ENCODE measurements around the gene BCLAF1. TPM values are rescaled to one million over a fixed set of nuclear protein-coding genes. Genes with fewer than 3 reads are reported as not detected.
"Not testable (repeated sequence)": the region's sequence is repeated elsewhere in the genome, so short reads cannot be mapped to it uniquely, and the experiment has no call there.

BCLAF1 gene
- total and polyA plus RNA-seq, 2 donors (not counting 1 experiment from before 2014, with no cell fraction given) = 39.3 to 268 TPM

DNA sequence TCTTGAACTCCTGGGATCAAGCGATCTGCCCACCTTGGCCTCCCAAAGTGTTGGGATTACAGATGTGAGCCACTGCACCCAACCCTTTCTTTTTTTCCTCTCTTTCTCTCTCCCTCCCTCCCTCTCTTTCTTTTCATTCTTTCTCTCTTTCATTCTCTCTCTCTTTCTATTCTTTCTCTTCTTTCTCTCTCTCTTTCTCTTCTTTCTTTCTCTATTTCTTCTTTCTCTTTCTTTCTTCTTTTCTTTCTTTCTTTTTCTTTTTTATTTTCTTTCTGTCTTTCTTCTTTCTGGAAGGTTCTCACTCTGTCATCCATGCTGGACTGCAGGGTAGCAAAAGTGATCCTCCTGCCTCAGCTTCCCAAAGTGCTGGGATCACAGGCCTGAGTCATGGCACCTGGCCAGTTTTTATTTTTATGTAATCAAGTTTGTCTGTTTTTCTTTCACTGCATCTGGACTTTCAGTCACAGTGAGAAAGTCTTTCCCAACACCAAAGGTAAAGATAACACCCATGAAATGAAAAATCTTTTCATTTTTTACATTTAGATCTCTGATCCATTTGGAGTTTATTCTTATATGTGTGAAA lies 20.2 kb upstream of the BCLAF1 start:
- H3K36me3 ChIP-seq (replicated peaks in 1 of 2; ENCODE audit: control extremely low read depth in 1 of 2, control insufficient read depth in 1 of 2, extremely low read depth in 1 of 2, insufficient read depth in 2 of 2, low read length in 1 of 2) = no peaks in the 10 kb centered on the region
- Mint-ChIP-seq H3K27me3 (peaks cover 8% of the 10 kb centered on the region), H3K4me3 (no peak overlapping the region), H3K9me3 (ENCODE audit: insufficient read depth) (no peaks in the 10 kb centered on the region), H3K27ac (no peak overlapping the region), H3K4me1 (no peaks in the 10 kb centered on the region)
- no peak overlapping the region for H3K27ac ChIP-seq (ENCODE audit: low read length in 2 of 2)
- no peaks in the 10 kb centered on the region for H3K27me3 ChIP-seq (replicated peaks in 1 of 4; ENCODE audit: control extremely low read depth in 1 of 4, control insufficient read depth in 3 of 4, insufficient read depth in 4 of 4, low read length in 3 of 4)
- H3K9me3 ChIP-seq (ENCODE audit: control extremely low read depth in 1 of 3, control insufficient read depth in 2 of 3, insufficient read depth in 1 of 3, low read length in 2 of 3) = no peaks in the 10 kb centered on the region
- WGBS (ENCODE audit: insufficient coverage) = no CpG with 5 or more reads among the region's 1 CpG
- H3K79me2 ChIP-seq (ENCODE audit: control insufficient read depth, insufficient read depth, low read length) = no peaks in the 10 kb centered on the region
- no peak overlapping the region for H3K4me2 ChIP-seq (replicated peaks; ENCODE audit: low read depth, low read length, poor library complexity, severe bottlenecking)
- intact Hi-C loops (cut with micrococcal nuclease) = no loop called here
- H3K4me1 ChIP-seq (ENCODE audit: control insufficient read depth in 2 of 2, insufficient read depth in 2 of 2, low read length in 2 of 2) = no peaks in the 10 kb centered on the region
- no peak overlapping the region for H3K4me3 ChIP-seq (ENCODE audit: control extremely low read depth in 1 of 5, extremely low read depth in 1 of 5, insufficient read depth in 1 of 5, low read depth in 2 of 5, low read length in 4 of 5)
- H4K20me1 ChIP-seq (ENCODE audit: control insufficient read depth, insufficient read depth, low read length, poor library complexity, severe bottlenecking) = no peaks in the 10 kb centered on the region
- POLR2A ChIA-PET = no interaction called here
- TF ChIP-seq, protein P1, sequence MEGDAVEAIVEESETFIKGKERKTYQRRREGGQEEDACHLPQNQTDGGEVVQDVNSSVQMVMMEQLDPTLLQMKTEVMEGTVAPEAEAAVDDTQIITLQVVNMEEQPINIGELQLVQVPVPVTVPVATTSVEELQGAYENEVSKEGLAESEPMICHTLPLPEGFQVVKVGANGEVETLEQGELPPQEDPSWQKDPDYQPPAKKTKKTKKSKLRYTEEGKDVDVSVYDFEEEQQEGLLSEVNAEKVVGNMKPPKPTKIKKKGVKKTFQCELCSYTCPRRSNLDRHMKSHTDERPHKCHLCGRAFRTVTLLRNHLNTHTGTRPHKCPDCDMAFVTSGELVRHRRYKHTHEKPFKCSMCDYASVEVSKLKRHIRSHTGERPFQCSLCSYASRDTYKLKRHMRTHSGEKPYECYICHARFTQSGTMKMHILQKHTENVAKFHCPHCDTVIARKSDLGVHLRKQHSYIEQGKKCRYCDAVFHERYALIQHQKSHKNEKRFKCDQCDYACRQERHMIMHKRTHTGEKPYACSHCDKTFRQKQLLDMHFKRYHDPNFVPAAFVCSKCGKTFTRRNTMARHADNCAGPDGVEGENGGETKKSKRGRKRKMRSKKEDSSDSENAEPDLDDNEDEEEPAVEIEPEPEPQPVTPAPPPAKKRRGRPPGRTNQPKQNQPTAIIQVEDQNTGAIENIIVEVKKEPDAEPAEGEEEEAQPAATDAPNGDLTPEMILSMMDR (IDR thresholded peaks at IDR 0.05) = peak; percentile 34
- TF ChIP-seq EZH2 (IDR thresholded peaks at IDR 0.05; ENCODE audit: borderline replicate concordance, insufficient read depth, low read depth, low read length, poor library complexity, severe bottlenecking) = no peak
- CTCF ChIA-PET = no interaction called here
- H2AFZ ChIP-seq (ENCODE audit: insufficient read depth, low read depth, low read length, poor library complexity, severe bottlenecking) = no peak overlapping the region
- ATAC-seq (ENCODE audit: low read depth) (no peak), DNase-seq (no peak)
- no peak overlapping the region for H3K9ac ChIP-seq (ENCODE audit: low read length)

DNA sequence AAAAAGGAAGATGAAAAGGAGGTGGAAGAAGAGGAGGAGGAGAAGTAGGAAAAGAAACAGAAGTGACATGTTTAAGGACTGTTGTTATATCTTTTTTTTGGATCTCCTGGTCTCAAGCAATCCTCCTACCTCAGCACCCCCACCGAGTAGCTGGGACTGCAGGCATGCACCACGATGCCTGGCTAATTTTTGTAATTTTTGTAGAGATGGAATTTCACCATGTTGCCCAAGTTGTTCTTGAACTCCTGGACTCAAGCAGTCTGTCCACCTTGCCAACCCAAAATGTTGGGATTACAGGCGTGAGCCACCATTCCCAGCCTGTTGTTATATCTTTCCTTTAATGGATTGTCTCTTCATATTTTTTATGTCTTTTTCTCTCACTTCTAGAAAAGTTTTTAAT lies 19.5 kb upstream of the BCLAF1 start:
- Histone ChIP-seq H2AFZ (ENCODE audit: insufficient read depth, low read depth, low read length, poor library complexity, severe bottlenecking) (no peak overlapping the region), H3K4me3 (ENCODE audit: control extremely low read depth in 1 of 5, extremely low read depth in 1 of 5, insufficient read depth in 1 of 5, low read depth in 2 of 5, low read length in 4 of 5) (no peak overlapping the region), H3K27ac (ENCODE audit: low read length in 2 of 2) (no peak overlapping the region), H3K27me3 (replicated peaks in 1 of 4; ENCODE audit: control extremely low read depth in 1 of 4, control insufficient read depth in 3 of 4, insufficient read depth in 4 of 4, low read length in 3 of 4) (no peaks in the 10 kb centered on the region), H3K4me1 (ENCODE audit: control insufficient read depth in 2 of 2, insufficient read depth in 2 of 2, low read length in 2 of 2) (no peaks in the 10 kb centered on the region), H3K9ac (ENCODE audit: low read length) (no peak overlapping the region), H3K9me3 (ENCODE audit: control extremely low read depth in 1 of 3, control insufficient read depth in 2 of 3, insufficient read depth in 1 of 3, low read length in 2 of 3) (no peaks in the 10 kb centered on the region), H3K36me3 (replicated peaks in 1 of 2; ENCODE audit: control extremely low read depth in 1 of 2, control insufficient read depth in 1 of 2, extremely low read depth in 1 of 2, insufficient read depth in 2 of 2, low read length in 1 of 2) (no peaks in the 10 kb centered on the region), H4K20me1 (ENCODE audit: control insufficient read depth, insufficient read depth, low read length, poor library complexity, severe bottlenecking) (no peaks in the 10 kb centered on the region), H3K79me2 (ENCODE audit: control insufficient read depth, insufficient read depth, low read length) (no peaks in the 10 kb centered on the region), H3K4me2 (replicated peaks; ENCODE audit: low read depth, low read length, poor library complexity, severe bottlenecking) (no peak overlapping the region)
- intact Hi-C loops (cut with micrococcal nuclease) = no loop called here
- POLR2A ChIA-PET = no interaction called here
- CTCF ChIA-PET = no interaction called here
- WGBS (ENCODE audit: insufficient coverage) = no CpG with 5 or more reads among the region's 3 CpGs
- no peak for TF ChIP-seq EZH2 (IDR thresholded peaks at IDR 0.05; ENCODE audit: borderline replicate concordance, insufficient read depth, low read depth, low read length, poor library complexity, severe bottlenecking)
- TF ChIP-seq, protein P1 (IDR thresholded peaks at IDR 0.05) = no peak
- peaks cover 8% of the 10 kb centered on the region for H3K27me3 Mint-ChIP-seq
- H3K4me1 Mint-ChIP-seq = no peaks in the 10 kb centered on the region
- ATAC-seq (ENCODE audit: low read depth) (no peak), DNase-seq (no peak)
- H3K4me3 Mint-ChIP-seq = no peak overlapping the region
- no peak overlapping the region for H3K27ac Mint-ChIP-seq
- no peaks in the 10 kb centered on the region for H3K9me3 Mint-ChIP-seq (ENCODE audit: insufficient read depth)

DNA sequence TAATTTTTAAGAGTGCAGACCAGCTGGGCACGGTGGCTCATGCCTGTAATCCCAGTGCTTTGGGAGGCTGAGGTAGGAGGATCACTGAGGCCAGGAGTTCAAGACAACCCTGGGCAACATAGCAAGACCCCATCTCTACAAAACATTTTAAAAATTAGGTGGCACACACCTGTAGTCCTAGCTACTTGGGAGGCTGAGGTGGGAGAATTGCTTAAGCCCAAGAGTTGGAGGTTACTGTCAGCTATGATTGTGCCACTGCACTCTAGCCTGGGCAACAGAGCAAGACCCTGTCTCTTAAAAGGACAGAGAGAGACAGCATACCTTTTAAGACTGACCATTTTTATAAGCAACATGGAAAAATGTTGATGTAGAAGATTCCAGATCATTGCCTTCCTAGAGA lies 18.8 kb upstream of the BCLAF1 start:
- H3K9me3 ChIP-seq (ENCODE audit: control extremely low read depth in 1 of 3, control insufficient read depth in 2 of 3, insufficient read depth in 1 of 3, low read length in 2 of 3); H3K27ac Mint-ChIP-seq; H3K4me2 ChIP-seq (replicated peaks; ENCODE audit: low read depth, low read length, poor library complexity, severe bottlenecking); H3K27me3 ChIP-seq (replicated peaks in 1 of 4; ENCODE audit: control extremely low read depth in 1 of 4, control insufficient read depth in 3 of 4, insufficient read depth in 4 of 4, low read length in 3 of 4); H3K79me2 ChIP-seq (ENCODE audit: control insufficient read depth, insufficient read depth, low read length); H3K36me3 ChIP-seq (replicated peaks in 1 of 2; ENCODE audit: control extremely low read depth in 1 of 2, control insufficient read depth in 1 of 2, extremely low read depth in 1 of 2, insufficient read depth in 2 of 2, low read length in 1 of 2); H3K4me3 ChIP-seq (ENCODE audit: control extremely low read depth in 1 of 5, extremely low read depth in 1 of 5, insufficient read depth in 1 of 5, low read depth in 2 of 5, low read length in 4 of 5); POLR2A ChIA-PET; H3K4me1 ChIP-seq (ENCODE audit: control insufficient read depth in 2 of 2, insufficient read depth in 2 of 2, low read length in 2 of 2); H4K20me1 ChIP-seq (ENCODE audit: control insufficient read depth, insufficient read depth, low read length, poor library complexity, severe bottlenecking); ATAC-seq (ENCODE audit: low read depth); H3K27ac ChIP-seq (ENCODE audit: low read length in 2 of 2); intact Hi-C loops (cut with micrococcal nuclease); DNase-seq; H2AFZ ChIP-seq (ENCODE audit: insufficient read depth, low read depth, low read length, poor library complexity, severe bottlenecking); H3K4me3 Mint-ChIP-seq; H3K27me3 Mint-ChIP-seq; H3K9me3 Mint-ChIP-seq (ENCODE audit: insufficient read depth); CTCF ChIA-PET; H3K9ac ChIP-seq (ENCODE audit: low read length); H3K4me1 Mint-ChIP-seq: not testable (repeated sequence)
- no CpG with 5 or more reads among the region's 1 CpG for WGBS (ENCODE audit: insufficient coverage)
